Raji (cell line): ENCODE results near the gene ALG3.

Experiments
- POLR2A ChIP-seq: IDR thresholded peaks from 2 replicates; pipeline ENCODE4 v1.6.1; 2011; ENCODE audit warnings: low read depth, low read length, control low read depth; ENCODE audit not compliant: insufficient read depth

Gene ALG3

DNA sequence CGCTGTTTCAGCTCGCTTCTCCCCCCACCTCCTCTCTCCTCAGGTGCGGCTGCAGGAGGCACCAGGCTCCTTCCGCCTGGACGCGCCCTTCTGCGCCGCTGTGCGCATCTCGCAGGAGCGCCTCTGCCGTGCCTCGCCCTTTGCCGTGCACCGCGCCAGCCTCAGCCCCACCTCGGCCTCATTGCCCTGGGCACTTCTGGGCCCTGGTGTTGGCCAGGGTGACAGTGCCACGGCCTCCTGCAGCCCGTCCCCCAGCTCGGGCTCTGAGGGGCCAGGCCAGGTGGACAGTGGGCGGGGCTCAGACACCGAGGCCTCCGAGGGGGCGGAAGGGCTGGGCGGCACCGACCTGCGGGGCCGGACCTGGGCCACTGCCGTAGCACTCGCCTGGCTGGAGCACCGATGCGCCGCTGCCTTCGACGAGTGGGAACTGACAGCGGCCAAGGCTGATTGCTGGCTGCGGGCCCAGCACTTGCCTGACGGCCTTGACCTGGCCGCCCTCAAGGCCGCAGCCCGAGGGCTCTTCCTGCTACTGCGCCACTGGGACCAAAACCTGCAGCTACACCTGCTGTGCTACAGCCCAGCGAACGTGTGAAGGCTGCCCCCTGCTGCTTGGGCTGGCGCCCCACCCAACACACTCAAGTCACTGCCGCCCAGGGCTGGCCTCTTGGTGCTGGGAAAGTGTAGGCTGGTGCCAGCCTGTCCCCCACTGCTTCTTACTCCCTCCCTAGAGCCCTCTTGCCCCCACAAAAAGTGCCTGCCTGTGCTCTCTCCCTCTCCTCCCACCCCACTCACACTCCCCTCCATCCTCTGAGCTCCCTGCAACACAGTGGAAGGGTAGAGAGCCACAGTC, 7.1 kb downstream of the ALG3 start:
- no peak for TF ChIP-seq POLR2A

DNA sequence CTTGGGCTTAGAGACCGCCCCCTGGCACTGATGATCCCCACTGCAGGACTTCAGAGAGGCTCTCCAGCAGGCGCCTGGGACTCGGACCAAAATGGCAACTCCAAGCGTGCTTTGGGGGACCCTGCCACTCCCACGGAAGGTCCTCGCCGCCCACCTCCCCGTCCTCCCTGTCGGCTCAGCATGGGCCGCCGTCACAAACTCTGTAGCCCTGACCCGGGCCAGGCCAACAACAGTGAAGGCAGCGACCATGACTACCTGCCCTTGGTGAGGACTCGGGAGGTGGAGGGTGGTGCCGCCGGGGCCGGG, 7.7 kb downstream of the ALG3 start:
- no peak for TF ChIP-seq POLR2A

DNA sequence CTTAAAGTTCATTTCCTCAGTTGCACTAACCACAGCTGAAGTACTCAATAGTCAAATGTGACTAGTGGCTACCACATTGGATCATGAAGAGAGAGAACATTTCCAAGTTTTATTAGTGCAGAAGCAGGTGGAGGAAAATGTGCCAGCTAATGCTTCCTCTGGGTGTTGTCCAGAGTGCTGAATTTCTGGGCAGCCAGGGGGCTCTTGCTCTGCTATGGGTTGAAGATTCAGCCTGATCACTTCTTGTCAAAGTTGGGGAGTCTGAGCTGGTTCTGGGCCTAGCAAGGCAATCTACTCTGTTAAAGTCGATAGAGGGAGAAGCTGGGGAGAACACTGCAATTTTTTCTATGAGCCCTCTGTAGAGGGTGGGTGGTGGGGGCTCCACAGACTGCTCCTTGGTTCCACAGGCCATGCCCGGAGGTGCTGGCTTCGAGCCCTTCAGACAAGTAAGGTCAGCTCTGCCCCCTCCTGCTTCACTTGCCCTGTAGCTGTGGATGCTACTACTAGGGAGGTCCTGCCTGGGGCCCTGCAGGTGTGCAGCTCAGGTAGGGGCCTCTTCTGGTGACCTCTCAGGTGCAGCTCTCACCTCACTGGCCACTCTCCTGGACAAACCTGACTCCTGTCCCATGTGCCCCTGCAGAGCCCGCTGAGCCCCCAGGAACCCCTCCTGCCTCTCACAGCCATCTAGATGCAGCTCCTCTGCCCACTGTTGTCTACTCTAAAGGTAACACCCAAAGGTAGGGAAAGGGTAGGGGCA, 8.2 kb downstream of the ALG3 start:
- no peak for TF ChIP-seq POLR2A

GRCh38 chr3:184239708-184240107, 9.1 kb downstream of the ALG3 start:
- TF ChIP-seq POLR2A: no peak

DNA sequence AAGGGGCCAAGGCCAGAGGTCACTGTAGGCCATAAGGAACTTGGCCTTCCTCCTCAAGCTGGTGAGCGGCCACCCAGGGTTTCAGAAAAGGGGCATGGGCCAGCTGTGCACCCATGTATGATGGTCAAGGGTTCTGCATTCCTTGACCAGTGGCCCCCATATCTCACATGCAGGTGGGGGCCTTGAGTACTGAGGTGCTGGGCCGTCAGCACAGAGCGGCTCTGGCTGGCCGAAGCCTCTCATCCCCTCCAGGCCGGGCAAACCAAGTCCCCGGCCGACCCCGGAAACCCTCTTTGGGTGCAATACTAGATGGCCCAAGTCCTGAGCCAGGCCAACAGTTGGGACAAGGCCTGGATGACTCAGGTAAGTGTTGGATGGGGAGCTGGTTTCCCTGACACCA, 9.5 kb downstream of the ALG3 start:
- TF ChIP-seq POLR2A: no peak

DNA sequence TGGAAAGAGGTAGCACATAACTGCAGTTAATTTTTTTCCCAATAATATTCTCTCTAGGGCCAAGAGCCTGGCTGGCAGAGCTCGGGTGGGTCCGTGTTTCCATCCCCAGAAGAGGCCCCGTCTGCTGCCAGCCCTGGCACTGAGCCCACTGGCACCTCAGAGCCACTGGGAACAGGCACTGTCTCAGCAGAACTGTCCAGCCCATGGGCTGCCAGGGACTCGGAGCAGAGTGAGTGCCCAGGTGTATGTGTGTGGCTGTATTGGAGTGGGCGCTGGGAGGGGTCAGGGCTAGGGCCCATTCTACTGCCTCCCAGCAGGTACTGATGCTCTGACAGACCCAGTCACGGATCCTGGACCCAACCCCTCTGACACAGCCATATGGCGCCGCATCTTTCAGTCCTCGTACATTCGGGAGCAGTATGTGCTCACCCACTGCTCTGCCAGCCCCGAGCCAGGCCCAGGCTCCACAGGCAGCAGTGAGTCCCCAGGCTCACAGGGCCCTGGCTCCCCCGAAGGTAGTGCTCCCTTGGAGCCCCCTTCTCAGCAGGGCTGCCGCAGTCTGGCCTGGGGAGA, 10.4 kb downstream of the ALG3 start:
- TF ChIP-seq POLR2A: no peak

GRCh38 chr3:184237807-184238206, 11.0 kb downstream of the ALG3 start:
- no peak for TF ChIP-seq POLR2A

- TF ChIP-seq POLR2A: no peak
Measured at GRCh38 chr3:184237211-184237610, 11.6 kb downstream of the ALG3 start.

DNA sequence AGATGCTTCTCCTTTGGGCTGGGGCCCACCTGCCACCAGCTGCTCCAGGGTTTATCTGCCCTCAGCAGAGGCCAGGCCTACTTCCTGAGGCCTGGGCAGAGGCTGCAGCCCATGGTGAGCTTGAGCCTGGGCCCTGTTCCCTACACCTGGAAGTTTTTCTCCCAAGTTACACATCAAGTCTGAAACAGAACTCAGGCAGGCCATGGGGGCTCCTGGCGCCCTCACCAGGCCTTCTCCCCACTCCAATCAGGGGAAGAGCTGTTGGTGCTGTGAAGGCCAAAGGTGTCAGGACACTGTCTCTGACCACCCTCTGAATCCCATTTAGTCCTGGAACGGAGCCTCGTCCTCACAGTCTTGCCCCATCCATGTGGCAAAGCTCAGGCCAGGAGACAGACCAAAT, 12.1 kb downstream of the ALG3 start:
- TF ChIP-seq POLR2A: no peak

GRCh38 chr3:184236033-184236410, 12.7 kb downstream of the ALG3 start:
- no peak for TF ChIP-seq POLR2A

- TF ChIP-seq POLR2A: no peak
Measured at GRCh38 chr3:184235381-184236032, 13.3 kb downstream of the ALG3 start.

DNA sequence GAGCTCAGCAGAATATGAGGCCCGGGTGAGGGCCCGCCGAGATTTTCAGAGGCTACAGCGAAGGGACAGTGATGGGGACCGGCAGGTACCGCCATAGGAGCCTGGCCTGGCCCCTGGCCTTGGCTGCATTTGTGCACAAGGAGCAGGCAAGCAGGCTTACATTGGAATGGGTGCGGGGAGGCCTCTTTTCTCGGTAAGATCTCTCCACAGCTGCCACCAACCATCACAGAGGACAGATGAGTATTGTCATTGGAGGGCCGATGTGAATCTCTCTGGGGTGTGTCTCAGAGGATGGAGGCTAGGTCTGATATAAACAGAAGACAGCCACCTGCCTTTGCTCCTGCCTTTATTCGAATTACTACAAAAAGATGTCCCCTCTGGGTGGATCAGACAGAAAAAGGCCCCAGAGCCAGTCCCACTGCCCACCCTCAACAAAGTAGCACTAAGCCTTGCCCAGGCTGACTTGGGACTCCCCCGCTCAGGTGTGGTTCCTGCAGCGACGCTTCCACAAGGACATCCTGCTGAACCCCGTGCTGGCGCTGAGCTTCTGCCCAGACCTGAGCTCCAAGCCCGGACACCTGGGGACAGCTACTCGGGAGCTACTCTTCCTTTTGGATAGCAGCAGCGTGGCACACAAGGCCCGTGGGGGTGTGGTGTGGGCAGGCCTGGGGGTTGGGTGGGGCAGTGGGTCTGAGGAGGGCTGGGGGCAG, 13.9 kb downstream of the ALG3 start:
- TF ChIP-seq POLR2A: no peak

DNA sequence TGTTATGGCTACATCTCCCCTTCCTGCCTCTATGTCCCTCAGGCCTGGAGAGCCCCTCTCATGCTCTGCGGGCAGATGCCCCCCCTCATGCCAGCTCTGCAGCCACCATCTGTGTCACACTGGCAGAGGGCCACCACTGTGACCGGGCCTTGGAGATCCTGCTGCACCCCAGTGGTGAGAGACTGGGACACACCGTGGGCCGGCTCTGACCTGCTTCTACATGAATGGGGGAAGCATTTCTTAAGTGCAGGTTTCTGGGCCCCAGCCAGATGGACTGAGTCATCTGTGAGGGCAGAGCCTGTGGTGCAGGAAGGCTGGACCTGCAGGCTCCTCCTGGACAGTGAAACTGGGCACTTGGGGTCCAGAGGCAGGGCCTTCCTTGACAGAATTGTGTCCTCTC, 14.5 kb downstream of the ALG3 start:
- TF ChIP-seq POLR2A: no peak

- no peak for TF ChIP-seq POLR2A
Measured at GRCh38 chr3:184233127-184233843, 15.5 kb downstream of the ALG3 start.
